DMS53 treated with DMSO at 0.1 percent for 48 hours (cell line): ENCODE results near the gene ZNF280D.
"Not testable (repeated sequence)": the region's sequence is repeated elsewhere in the genome, so short reads cannot be mapped to it uniquely, and the experiment has no call there.

Source experiments
- DNase-seq: peaks from one replicate; lab custom pipeline; 2025; ENCODE audit not compliant: unreplicated experiment; lab: John Stamatoyannopoulos, UW

Gene ZNF280D

GRCh38 chr15:56718560-56718959, 14.7 kb downstream of the ZNF280D start:
- no peak for DNase-seq

DNA sequence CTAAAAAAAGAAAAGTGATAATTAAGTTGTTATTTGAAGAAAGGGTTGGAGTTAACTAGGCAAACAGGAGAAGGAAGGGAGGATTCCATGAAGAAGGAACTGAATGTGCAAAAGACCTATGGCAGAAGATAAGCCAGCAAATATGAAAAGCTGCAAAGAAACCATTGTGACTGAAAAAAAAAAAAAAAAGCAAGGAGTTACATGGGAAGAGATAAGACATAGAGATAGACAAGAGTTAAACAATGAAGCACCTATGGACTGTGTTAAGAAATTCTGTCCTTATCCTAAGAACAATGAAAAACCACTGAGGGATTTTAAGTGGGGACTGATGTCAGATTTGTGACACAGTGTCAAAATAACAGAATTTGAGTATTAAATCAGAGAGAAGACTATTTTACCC, 17.0 kb downstream of the ZNF280D start:
- DNase-seq: no peak

DNA sequence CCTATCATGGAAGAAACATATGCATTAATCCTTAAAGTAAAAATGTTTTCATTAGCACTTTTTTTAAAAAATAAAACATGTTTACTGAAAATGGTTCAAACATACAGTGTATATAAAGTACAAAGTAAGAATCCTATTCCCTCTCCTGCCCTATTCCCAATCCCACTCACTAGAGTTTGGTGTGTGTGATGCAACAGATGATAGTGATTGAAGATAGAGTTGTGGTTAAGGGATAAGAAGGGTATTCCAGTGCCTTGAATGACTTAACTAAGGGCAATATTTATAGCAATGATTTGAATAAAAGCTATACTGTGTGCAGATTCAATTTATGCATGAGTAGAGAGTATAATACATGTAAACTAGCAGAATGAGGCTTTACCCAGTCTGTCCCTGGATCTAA, 18.1 kb downstream of the ZNF280D start:
- DNase-seq: no peak

DNA sequence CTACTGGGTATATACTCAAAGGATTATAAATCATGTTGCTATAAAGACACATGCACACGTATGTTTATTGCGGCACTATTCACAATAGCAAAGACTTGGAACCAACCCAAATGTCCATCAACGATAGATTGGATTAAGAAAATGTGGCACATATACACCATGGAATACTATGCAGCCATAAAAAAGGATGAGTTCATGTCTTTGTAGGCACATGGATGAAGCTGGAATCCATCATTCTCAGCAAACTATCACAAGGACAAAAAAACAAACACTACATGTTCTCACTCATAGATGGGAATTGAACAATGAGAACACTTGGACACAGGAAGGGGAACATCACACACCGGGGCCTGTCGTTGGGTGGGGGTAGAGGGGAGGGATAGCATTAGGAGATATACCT, 23.8 kb downstream of the ZNF280D start:
- not testable (repeated sequence) for DNase-seq

DNA sequence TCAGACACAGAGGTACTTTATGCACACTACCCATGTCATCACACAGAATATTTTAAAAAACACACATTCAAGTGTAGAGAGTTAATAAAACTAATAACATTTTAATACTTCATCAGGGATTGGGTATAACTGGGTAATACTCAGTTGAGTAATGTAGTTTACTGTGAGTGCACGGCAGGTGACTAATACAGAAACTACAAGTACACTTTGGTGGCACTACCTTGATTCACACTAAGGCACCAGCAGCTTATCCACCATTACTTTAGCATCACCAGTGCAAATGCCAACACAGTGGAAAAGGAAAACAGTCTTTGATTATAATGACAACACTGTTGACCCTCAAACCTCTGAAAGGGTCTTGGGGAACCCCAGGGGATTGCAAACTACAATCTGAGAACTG, 33.6 kb downstream of the ZNF280D start:
- no peak for DNase-seq

DNA sequence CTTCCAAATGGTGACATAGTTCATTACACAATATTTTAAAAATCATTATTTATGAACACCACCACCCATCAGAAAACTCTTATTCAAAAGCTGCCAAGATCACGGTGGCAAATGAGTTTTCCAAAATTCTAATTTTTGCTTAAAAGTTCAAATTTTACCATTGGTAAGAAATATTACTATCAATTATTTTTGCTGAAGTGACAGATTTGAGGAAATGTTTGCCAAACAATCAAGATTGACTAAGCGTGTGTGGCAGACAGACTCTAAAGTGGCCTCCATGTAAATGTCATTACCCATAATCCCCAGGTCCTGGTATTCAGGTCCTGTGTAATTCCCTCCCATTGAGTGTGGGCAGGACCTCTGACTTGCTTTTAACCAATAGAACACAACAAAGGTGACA, 35.0 kb downstream of the ZNF280D start:
- no peak for DNase-seq

DNA sequence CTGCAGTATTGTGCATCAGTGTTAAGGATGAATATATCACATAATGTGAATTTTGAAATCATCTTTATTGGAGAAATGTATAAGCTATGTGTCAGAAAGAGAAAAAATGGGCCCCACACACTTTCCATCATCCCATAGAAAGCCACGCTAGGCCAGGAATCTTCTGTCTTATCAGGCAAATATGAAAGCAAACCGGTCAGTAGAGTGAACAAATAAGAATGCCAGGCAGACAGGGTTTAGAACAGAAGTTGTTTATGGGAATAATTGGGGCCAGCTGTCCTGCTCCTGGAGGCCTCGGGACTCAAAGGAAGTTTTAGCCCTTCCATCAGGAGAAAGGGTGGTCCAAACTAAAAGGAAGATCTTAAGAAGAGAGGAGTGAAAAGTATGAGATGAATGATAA, 39.5 kb downstream of the ZNF280D start:
- DNase-seq: no peak

GRCh38 chr15:56690733-56691132, 42.6 kb downstream of the ZNF280D start:
- DNase-seq: no peak

DNA sequence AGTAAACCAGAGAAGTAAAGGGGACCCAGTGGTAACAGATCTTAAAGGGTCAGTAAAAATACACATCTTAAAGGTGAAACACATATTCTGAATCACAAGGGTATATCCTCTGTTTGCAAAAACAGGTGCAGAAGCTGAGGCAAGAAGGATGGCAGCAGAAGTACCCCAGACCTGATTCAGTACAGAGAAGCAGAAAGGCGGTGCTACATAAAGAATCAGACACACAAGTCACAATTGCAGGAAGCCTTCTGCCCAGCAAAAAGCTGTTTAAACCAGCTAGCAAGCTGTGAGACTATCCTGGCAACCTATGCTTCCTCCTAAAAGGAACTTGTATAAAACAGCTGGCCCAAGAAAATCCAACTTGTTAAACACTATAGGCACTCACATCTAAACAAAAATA, 49.4 kb downstream of the ZNF280D start:
- no peak for DNase-seq

- DNase-seq: no peak
Observed at GRCh38 chr15:56681113-56681512, 52.2 kb downstream of the ZNF280D start.

GRCh38 chr15:56679225-56679624, 54.1 kb downstream of the ZNF280D start:
- DNase-seq: no peak

DNA sequence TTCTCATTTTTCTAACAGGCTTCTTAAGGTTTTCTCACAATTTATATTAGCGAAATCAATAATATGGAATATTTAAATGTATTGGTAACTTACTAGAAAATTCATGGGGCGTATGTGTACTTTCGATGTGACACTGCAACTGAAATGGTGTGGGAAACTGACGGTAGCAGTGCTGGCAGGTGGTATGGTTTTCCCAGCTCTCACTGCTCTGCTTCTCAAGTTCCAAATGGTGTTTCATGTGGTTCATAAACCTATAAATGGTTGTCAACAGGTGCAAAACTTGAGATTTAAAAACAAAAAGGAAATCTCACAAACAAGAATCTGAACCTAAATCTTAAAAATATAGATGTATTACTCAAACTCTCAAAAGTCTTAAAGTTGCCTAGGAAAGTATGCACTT, 54.7 kb downstream of the ZNF280D start:
- DNase-seq: no peak

DNA sequence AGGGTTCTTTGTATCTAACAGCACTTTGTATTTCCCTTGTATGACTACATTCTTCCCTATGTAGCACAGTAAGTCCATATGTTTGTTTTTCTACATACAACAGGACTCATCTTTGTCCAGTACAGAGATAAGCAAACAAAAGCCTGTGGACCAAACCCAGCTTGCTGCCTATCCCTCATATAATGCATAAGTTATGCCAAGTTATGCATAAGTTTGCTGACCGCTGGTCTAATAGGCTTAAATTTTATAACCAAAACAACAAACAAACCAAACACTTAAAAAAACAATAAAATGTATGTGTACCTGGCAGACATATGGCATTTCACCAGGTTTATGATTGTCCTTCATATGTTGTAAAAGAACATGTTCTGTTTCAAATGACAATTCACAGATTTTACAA, 56.0 kb downstream of the ZNF280D start:
- DNase-seq: no peak

- DNase-seq: no peak
Observed at GRCh38 chr15:56675930-56676329, 57.4 kb downstream of the ZNF280D start.

GRCh38 chr15:56674857-56675256, 58.5 kb downstream of the ZNF280D start:
- DNase-seq: no peak

DNA sequence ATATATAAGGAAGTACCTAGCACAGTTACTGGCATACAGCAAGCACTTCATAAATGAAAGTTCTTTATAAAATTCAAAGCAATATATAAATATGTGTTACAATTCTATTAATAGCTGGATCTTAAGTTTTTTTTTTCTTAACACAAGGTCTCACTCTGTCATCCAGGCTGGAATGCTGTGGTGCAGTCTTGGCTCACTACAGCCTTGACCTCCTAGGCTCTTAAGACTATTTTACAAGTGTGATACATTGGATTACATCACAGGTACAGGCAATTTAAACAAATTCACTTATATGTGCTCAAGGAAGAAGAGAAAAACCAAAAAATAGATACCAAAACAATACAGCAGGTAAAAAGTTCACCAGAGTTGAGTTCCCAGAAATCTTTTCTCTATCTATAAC, 60.6 kb downstream of the ZNF280D start:
- no peak for DNase-seq

GRCh38 chr15:56667517-56667916, 65.8 kb downstream of the ZNF280D start:
- DNase-seq: no peak

GRCh38 chr15:56660943-56661342, 72.4 kb downstream of the ZNF280D start:
- DNase-seq: no peak

DNA sequence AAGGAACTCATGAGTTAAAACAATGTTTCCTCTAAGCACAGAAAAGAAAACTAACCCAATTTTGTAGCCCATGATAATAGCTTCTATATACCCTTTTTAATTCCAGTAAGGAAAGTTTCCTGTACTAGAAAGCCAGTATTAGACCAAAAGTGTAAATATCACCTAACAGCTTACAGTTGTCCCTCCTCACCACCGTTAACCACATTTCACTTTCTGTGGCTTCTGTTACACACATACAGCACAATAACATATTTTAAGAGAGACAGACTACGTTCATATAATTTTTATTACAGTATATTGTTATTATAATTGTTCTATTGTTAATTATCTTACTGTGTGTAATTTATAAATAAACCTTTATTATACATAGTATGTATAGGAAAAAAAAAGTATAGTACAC, 74.1 kb downstream of the ZNF280D start:
- DNase-seq: no peak

GRCh38 chr15:56654624-56655023, 78.7 kb downstream of the ZNF280D start:
- DNase-seq: no peak

GRCh38 chr15:56654216-56654615, 79.1 kb downstream of the ZNF280D start:
- no peak for DNase-seq

DNA sequence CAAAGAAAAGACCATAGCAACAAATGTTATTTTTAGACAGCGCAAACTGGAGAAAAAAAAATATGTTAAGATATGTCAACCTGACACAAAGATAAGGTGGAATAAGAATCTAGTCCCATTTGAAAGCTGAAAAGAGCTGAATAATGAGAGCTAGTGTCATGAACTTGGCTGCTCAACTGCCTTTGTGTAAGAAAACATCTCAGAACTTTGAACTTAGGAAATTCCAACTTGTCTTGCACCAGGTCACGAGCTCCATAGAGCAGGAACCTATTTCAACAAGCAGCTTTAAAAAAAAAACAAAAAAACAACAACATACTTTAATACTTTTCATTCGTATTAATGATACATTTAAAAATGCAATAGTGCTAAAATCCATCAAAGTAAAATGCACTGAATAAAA, 79.5 kb downstream of the ZNF280D start:
- no peak for DNase-seq

- no peak for DNase-seq
Observed at GRCh38 chr15:56653107-56653506, 80.2 kb downstream of the ZNF280D start.

- DNase-seq: no peak
Observed at GRCh38 chr15:56648311-56648710, 85.0 kb downstream of the ZNF280D start.
